ENCODE data around the gene KLHL11. TPM values are rescaled to one million over a fixed set of nuclear protein-coding genes. Genes with fewer than 3 reads are reported as not detected.

Gene KLHL11, protein sequence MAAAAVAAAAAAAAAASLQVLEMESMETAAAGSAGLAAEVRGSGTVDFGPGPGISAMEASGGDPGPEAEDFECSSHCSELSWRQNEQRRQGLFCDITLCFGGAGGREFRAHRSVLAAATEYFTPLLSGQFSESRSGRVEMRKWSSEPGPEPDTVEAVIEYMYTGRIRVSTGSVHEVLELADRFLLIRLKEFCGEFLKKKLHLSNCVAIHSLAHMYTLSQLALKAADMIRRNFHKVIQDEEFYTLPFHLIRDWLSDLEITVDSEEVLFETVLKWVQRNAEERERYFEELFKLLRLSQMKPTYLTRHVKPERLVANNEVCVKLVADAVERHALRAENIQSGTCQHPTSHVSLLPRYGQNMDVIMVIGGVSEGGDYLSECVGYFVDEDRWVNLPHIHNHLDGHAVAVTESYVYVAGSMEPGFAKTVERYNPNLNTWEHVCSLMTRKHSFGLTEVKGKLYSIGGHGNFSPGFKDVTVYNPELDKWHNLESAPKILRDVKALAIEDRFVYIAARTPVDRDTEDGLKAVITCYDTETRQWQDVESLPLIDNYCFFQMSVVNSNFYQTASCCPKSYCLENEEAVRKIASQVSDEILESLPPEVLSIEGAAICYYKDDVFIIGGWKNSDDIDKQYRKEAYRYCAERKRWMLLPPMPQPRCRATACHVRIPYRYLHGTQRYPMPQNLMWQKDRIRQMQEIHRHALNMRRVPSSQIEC
- total RNA-seq, result 24.7 and 35.4 TPM in 2 replicates

DNA sequence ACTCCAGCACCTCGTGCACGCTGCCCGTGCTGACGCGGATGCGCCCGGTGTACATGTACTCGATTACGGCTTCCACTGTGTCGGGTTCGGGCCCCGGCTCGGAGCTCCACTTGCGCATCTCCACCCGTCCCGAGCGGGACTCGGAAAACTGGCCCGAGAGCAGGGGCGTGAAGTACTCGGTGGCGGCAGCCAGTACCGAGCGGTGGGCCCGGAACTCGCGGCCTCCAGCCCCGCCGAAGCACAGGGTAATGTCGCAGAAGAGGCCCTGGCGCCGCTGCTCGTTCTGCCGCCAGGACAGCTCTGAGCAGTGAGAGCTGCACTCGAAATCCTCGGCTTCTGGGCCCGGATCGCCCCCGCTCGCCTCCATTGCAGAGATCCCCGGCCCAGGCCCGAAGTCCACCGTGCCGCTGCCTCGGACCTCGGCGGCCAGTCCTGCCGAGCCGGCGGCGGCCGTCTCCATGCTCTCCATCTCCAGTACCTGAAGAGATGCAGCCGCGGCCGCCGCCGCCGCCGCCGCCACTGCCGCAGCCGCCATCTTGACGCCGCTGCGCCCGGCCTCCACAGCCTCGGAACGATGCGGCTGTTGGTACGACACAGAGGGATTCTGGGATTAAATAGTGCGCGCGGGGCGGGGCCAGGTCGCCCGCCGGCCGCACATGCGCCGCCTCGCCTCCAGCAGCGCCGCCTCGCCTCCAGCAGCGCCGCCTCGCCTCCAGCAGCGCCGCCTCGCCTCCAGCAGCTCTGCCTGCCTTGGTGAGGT, at the start of gene KLHL11:
Gene KLHL11 (minus strand): TSS at position 588 of the 760 bp plus-strand sequence. CDS start 53 bp downstream, at position 535.
- DNase-seq (ENCODE audit: low read depth, low spot score), result peak; percentile 55

DNA sequence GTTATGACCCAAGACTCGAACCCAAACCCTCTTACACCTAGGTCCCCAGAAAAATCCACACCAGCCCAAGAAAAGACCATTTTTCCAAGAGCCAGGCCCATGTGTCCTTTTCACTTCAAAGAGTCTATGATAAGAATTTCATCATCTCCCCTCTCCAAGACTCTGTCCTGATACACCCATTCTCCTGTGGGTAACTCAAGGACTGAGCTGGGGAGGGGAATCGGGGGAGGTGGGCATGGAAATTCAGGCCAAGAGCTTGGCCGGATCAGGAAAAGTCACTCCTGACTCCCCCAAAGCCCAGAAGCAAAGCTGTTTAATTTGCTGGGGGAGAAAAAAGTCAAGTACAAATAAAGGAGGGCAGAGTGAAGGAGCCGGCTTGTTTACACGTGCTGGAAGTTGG, 49.8 kb upstream of the KLHL11 start:
- DNase-seq (ENCODE audit: low read depth, low spot score), result no peak

DNA sequence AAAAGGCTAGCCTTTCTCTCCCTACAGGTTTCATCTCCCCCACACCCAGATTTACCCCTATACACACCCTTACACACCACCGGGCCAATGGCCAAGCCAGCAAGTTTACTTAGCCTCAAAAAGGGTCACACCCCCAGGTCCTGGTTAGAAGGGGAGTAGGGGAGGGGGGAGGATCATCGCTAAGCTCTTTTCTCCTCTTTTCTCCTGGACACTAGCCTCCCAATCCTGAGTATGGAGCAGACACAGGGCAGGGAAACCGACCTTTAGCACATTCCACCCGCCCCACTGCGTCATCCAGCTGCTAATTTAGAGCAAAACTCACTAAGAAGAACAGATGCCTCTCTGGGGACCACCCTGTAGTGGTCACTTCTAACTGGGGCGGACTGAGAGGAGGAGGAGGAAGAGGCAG, 49.1 kb upstream of the KLHL11 start:
- no peak for DNase-seq (ENCODE audit: low read depth, low spot score)

DNA sequence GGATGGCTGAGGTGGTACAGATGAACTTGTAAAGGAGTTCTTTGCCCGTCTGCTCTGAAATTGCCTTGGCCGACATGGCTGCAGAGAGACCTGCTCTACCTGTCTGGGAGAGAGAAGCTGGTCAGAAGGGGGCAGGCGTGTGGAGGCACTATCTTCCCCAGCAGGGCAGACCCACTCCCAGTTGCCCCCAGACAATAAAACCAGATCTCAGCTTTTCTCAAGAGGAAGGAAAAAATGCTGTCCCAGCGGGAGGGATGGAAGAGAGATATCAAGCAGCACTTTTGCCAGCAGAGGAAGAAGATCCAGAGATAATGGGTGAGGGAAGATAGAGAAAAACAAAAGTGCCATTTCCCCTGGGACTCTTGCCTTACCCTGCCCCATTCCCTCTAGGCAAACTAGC, 48.6 kb upstream of the KLHL11 start:
- no peak for DNase-seq (ENCODE audit: low read depth, low spot score)

DNA sequence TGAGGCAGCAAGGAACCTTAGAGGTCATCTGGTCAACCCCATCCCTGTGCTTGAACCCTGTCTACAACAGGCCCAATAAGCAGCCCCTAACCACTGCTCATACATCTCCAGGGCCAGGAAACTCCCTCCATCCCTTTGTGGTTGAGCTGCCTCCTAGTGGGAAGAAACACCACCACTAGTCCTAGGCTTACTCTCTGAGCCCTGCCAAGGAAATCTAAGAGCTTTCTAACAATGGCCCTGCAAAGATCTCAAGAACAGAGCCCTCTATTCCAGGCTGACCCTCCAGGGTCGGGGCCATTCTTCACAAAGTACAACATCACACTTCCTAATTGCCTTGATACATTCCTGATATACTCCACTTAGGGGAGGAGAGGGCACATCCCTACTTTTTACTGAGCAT, 47.7 kb upstream of the KLHL11 start:
- no peak for DNase-seq (ENCODE audit: low read depth, low spot score)

DNA sequence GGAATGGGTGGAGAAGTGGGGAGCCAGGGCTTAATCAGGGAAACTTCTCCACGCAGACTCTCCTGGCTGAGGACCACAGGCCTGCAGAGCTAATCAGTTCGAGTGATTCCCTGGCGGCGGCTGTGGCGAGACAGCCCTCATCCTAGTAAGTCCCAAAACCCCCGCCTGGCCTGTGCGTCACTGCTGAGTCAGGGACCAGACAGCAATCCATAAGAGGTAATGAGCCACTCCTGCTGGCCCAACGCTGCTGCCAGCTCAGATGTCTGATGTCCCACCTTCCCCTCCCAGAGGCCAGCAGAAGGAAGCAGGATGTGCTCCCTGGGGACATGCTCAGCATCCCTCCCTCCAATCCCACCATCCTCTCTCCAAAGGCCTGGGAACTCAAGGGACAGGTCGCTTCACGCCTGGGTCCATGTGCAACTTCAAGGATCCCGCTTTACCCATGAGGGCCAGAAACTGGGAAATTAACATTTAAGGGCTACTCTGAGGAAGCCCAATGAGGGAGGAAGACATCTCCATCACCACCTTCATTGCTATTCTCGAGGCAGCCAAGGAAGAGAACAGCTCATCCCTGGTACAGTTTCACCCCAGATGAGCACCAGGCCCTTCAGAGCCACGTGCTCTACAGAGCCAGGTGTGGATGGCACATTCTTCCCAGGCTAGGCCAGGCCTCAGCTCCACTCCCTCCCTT, 45.6 kb upstream of the KLHL11 start:
- DNase-seq (ENCODE audit: low read depth, low spot score), result no peak

DNA sequence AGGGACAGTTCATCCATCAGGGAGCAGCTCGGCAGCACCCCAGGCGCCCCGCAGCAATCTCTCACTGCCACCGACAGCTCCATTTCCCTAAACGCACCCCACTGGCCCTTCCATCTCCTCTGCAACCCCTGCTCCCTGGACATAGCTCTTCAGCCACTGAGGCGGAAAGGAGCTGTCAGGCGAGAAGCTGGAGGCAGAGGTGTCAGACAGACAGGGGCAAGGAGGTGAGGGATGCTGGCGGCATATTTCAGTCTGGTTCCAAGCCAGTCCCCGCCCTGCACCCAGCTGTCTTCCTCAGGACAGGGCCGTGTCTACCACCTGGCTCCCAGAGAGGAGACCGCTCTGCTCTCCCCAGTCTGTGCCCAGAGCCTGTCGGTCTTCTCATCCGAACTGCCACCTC, 43.9 kb upstream of the KLHL11 start:
- no peak for DNase-seq (ENCODE audit: low read depth, low spot score)

DNA sequence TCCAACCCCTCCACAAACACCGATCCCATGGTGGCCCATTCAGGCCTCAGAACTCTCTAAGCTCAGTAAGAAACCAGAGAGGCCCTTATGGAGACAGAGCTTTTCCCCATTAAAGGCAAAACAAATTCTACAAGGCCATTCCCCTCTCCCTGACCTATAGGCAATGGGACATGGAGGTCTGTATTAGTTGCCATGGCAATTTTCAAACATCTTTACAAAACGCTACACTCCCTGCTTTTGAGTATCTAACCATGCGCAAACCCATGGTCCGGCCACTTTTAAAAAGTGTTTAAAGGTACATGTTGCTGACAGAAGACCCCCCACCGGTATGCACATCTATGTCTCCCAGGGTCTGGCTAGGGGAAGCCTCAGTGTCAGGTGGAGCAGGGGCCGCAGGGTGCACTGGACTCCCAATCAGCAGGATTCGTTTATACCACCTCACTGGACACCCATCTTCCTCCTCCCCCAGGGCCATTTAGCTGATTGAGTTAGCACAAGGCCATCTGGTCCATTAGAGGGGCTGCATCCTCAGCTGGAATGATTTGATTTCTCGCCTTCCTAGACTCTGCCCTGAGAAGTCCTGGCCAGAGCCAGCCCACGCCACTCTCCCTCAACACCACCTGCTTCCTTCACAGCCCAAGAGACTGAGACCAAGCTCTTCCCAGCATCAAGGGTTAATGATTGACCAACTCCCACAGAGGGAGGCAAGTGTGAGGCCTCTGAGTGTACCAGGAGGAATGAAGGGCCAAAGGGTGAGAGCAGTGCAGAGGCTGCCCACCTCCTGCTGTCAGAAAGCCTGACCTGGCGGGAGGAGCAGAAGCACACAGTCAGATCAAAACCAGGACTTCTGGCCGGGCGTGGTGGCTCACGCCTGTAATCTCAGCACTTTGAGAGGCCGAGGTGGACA, 42.7 kb upstream of the KLHL11 start:
- no peak for DNase-seq (ENCODE audit: low read depth, low spot score)

DNA sequence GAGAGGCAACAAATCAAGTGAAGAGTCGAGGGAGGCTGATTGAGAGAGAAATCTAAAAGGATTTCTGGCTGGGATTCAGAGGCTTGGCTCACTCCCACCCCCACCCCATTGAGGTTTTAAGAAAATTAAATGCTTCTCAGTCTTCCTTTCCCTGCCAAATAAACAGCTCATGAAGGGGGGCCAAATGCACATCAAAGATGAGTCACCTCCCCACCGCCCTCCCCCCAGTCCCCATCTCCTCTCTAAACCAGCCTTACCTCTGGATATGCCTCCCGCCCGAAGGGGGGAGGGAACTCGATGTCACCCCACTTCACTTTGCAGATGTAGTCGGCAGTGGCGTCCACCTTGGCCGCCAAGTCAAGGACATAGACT, 41.9 kb upstream of the KLHL11 start:
- no peak for DNase-seq (ENCODE audit: low read depth, low spot score)

DNA sequence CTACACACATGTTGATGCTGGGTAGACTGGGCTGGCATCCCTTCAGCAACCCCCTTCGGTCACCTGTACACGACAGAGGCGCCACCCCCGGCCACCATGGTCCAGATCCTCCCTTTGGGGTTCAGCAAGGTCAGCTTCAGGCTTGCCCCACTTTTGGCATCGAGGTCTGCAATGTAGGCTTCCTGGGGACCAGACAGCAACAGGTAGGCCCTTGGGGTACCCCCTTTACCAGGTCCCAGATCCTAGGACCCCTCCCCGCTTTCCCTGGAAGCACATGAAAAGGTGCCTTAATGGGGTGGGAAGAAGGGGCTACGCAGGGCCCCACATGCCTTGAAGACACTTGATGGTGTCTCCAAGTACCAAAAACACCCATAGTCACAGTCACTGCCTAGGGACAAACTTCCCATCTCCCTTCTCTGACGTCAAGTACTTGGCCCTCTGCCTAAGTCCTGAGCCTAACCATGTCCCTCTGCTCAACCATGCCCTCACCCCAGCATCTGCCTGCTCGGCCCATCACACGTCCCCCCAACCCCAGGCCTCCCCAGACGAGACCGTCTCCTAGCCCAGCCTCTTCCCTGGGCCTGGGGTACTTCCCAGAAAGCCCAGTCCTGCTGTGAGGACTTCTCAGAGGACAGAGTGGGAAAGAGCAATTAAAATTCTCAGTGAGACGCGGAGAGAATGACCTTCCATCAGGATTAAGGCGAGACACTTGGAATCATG, 41.4 kb upstream of the KLHL11 start:
- no peak for DNase-seq (ENCODE audit: low read depth, low spot score)

DNA sequence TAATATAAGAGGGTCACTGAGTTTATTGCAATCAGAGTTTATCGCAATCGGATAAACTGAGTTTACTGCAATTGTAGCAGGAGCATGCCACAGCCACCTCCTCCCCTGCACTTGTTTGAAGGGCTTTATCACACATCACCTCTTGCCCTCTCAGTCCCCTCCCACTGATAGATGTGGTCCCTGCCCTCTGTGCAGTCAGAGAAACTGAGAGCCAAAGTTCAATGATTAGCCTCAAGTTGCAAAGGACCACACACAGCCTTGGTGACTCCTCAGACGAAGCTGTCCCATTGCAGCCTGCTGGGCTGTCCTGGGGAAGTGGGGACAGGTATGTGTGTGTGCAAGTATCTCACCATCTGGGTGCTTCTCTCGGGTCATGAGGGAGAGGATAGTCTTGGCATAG, 39.9 kb upstream of the KLHL11 start:
- DNase-seq (ENCODE audit: low read depth, low spot score), result no peak

DNA sequence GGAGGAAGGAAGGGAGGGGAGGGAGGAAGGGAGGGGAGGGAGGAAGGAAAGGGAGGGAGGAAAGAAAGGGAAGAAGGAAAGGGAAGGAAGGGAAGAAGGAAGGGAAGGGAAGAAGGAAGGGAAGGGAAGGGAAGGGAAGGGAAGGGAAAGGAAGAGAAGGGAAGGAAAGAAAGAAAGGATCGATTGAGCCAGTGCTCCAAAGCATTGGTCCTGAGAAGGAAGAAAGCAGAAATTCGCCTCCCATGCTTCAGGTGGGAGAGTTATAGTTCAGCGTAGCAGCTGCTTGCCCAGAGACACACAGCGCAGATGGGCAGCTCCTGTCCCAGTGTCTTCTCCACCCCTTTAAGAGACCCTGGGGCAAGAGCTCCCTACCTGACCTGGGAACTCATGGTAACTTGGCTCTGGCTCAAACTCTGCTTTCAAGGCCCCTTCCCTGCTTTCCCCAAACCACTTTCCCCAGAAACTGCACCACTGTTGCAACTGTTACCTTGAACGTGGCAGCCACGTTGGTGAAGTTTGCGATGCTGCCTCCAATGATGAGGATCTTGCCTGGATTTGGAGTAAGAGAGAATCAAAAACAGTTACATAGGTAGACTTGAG, 39.1 kb upstream of the KLHL11 start:
- DNase-seq (ENCODE audit: low read depth, low spot score), result no peak

DNA sequence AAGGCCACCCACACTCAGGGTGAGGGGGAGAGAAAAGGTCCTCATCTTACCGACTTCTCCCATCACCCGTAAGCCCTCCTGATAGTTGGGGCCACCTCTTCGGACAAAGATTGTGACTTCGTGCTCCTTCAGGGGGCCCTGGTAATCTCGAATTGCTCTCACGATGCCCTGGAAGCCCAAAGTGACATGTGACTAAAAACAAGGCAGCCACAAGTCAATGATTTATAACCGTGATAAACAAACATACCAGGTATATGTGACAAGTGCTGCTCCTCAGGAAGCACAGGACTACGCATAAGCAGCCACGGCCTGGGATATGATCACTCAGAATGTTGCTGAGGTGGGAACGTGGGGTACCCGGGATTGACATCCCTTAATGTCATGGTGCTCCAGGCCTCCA, 36.4 kb upstream of the KLHL11 start:
- DNase-seq (ENCODE audit: low read depth, low spot score), result no peak

DNA sequence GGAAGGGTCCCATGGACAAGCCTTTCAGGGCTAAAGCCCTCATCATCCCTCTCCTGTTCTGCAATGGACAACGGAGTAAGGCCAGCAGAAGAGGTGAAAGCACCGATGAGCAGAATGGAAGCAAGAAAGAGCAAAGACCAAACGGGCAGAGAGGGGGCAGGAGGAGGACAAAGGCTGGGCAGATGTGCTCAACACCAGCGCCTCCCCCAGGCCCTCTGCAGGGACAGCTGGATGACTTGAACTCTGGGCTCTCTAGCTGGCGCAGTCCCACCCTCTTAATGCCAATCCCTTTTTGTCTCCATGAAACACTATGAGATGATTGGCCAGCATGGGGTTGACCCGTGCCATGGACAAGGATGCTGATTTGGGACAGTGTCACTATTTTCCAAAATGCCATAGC, 31.5 kb upstream of the KLHL11 start:
- DNase-seq (ENCODE audit: low read depth, low spot score), result no peak

DNA sequence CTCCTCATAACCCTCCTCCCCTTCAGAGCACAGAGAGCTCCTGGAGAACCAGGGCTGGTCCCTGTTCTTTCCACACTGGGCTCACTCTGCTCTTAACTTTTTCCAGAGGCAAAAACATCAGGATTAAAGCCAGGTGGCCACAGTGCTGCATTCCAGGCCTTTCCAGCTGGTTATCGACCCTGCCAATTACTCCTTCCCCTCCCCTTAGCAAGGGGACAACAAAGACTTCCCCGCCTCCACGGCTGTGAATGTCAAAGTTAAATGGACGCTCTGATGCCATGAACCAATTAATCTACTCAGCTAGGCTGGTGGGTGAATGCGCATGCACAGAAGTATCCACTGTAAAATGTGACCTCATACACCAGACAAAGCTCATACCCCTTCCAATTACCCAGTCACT, 30.4 kb upstream of the KLHL11 start:
- no peak for DNase-seq (ENCODE audit: low read depth, low spot score)

DNA sequence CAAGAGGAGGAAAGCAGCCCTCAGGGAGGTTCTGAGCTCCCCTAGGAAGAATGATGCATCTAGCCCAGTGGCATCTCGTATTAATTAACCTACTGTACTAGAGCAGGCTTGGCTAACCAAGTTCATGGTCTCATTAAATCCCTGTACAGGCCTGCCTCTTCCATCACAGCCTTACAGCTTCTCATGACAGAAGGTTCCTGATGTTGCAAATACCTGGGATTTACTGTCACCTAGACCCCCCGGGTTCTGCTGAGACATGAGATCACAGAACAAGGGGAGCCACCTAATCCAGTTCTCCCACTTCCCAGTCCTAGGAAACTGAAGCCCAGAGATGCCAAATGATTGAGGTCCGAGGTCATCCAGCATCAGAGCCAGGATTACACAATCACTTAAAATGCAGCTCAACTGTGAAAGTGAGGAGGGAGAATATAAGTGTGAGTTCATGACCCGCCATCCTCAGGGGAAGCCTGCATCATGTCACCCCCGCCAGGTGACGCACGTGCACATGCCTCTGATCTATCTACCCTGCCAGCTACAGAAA, 29.6 kb upstream of the KLHL11 start:
- DNase-seq (ENCODE audit: low read depth, low spot score), result no peak

DNA sequence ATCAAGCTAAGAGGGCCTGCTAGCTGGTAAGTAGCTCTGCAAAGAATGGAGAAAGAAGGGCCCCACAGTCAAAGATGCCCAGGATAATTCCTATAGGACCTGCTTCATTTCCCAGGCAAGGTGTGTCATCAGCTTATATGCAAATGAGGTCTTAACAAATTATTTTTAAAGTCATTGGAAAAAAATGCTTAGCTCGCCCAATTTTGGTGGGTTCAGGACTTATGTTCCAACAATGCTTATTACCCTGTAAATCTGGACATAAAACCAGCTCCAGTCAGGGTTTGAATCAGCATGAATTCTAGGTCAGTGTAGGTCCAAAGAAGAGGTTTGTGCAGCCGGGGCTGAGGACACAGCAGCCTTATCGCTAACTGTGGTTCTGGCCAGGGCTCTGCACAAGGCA, 28.2 kb upstream of the KLHL11 start:
- no peak for DNase-seq (ENCODE audit: low read depth, low spot score)

DNA sequence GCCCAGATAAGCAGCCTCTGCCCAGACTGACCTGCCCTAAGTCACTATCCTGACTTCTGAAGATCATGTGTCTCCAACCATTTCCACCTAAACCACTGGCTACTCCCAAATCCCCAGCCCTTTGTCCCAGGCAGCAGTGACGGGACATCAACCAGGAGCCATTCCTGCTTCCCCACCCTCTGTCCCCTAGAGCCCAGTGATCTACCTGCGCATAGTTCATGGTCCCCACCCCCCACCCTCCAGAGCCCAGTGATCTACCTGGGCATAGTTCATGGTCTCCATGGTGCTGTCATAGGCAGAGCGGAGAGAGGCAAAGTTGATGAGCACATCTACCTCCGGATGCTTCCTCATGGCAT, 26.8 kb upstream of the KLHL11 start:
- no peak for DNase-seq (ENCODE audit: low read depth, low spot score)
